ES-I3 (cell line): ENCODE measurements around the gene SEC61B.

Experiments used
- H3K36me3 ChIP-seq: 2 replicates; pipeline ENCODE4 v1.6.1; 2013; ENCODE audit warnings: mild to moderate bottlenecking, low read length, control low read depth, moderate library complexity; ENCODE audit not compliant: insufficient read depth
- H3K4me1 ChIP-seq: 2 replicates; pipeline ENCODE4 v1.6.1; 2013; ENCODE audit warnings: mild to moderate bottlenecking, control low read depth, low read length; ENCODE audit not compliant: insufficient read depth
- H3K9ac ChIP-seq: 2 replicates; pipeline ENCODE4 v1.6.1; 2013; ENCODE audit warnings: low read depth, mild to moderate bottlenecking, low read length, moderate library complexity
- H3K9me3 ChIP-seq: 2 replicates; pipeline ENCODE4 v1.6.1; 2013; ENCODE audit warnings: mild to moderate bottlenecking, low read length, moderate library complexity; ENCODE audit not compliant: control insufficient read depth, insufficient read depth

Gene SEC61B

GRCh38 chr9:99262949-99263418 is 40.9 kb downstream of the SEC61B start:
- no peaks in the 10 kb centered on the region for H3K9me3 ChIP-seq
- H3K4me1 ChIP-seq = peaks cover 14% of the 10 kb centered on the region; the same call in 1 of the 2 replicates
- H3K36me3 ChIP-seq = no peaks in the 10 kb centered on the region
- H3K9ac ChIP-seq = no peak overlapping the region

GRCh38 chr9:99264070-99264680 is 42.1 kb downstream of the SEC61B start:
- Histone ChIP-seq H3K9ac (no peak overlapping the region), H3K4me1 (peaks cover 7% of the 10 kb centered on the region; the same call in 1 of the 2 replicates), H3K9me3 (no peaks in the 10 kb centered on the region), H3K36me3 (no peaks in the 10 kb centered on the region)

GRCh38 chr9:99265691-99266090 is 43.6 kb downstream of the SEC61B start:
- no peaks in the 10 kb centered on the region for H3K36me3 ChIP-seq
- no peak overlapping the region for H3K9ac ChIP-seq
- no peaks in the 10 kb centered on the region for H3K9me3 ChIP-seq
- H3K4me1 ChIP-seq = no peaks in the 10 kb centered on the region

GRCh38 chr9:99266255-99267023 is 44.4 kb downstream of the SEC61B start:
- no peaks in the 10 kb centered on the region for H3K9me3 ChIP-seq
- no peaks in the 10 kb centered on the region for H3K4me1 ChIP-seq
- no peaks in the 10 kb centered on the region for H3K36me3 ChIP-seq
- no peak overlapping the region for H3K9ac ChIP-seq

- Histone ChIP-seq H3K9me3 (no peaks in the 10 kb centered on the region), H3K9ac (no peak overlapping the region), H3K4me1 (no peaks in the 10 kb centered on the region), H3K36me3 (no peaks in the 10 kb centered on the region)
Measured at GRCh38 chr9:99269416-99269815, 47.3 kb downstream of the SEC61B start.

- H3K9ac ChIP-seq = no peak overlapping the region
- H3K36me3 ChIP-seq = no peaks in the 10 kb centered on the region
- no peaks in the 10 kb centered on the region for H3K9me3 ChIP-seq
- no peaks in the 10 kb centered on the region for H3K4me1 ChIP-seq
Measured at GRCh38 chr9:99270491-99270890, 48.4 kb downstream of the SEC61B start.

- Histone ChIP-seq H3K9me3 (no peaks in the 10 kb centered on the region), H3K9ac (no peak overlapping the region), H3K36me3 (no peaks in the 10 kb centered on the region), H3K4me1 (no peaks in the 10 kb centered on the region)
Measured at GRCh38 chr9:99272836-99273235, 50.8 kb downstream of the SEC61B start.

- H3K36me3 ChIP-seq = no peaks in the 10 kb centered on the region
- H3K9ac ChIP-seq = no peak overlapping the region
- no peaks in the 10 kb centered on the region for H3K9me3 ChIP-seq
- no peaks in the 10 kb centered on the region for H3K4me1 ChIP-seq
Measured at GRCh38 chr9:99274016-99274415, 51.9 kb downstream of the SEC61B start.

- H3K4me1 ChIP-seq = no peaks in the 10 kb centered on the region
- H3K9ac ChIP-seq = no peak overlapping the region
- no peaks in the 10 kb centered on the region for H3K9me3 ChIP-seq
- no peaks in the 10 kb centered on the region for H3K36me3 ChIP-seq
Measured at GRCh38 chr9:99274495-99274894, 52.4 kb downstream of the SEC61B start.
